Neural cell (in vitro differentiated cells): ENCODE data around the gene NRAS.

Experiments
- CTCF ChIP-seq: fragments of 450-650 bp; IDR thresholded peaks from 2 replicates; pipeline ENCODE4 v1.5.1; 2014; ENCODE audit warnings: antibody characterized with exemption, mild to moderate bottlenecking, moderate library complexity; ENCODE audit not compliant: poor library complexity, severe bottlenecking
- POLR2AphosphoS5 ChIP-seq: IDR thresholded peaks from 2 replicates; pipeline ENCODE4 v1.6.1; 2012

- TF ChIP-seq POLR2AphosphoS5: no peak
- no peak for TF ChIP-seq CTCF
These were observed 34.2 kb upstream of the NRAS start for GRCh38 chr1:114750780-114751179.
